Suppressor macrophage (primary cell): ENCODE measurements around the gene ADH6.
"Not testable (repeated sequence)": the region's sequence is repeated elsewhere in the genome, so short reads cannot be mapped to it uniquely, and the experiment has no call there.

Experiments
- DNase-seq, 4 experiments: peaks; one replicate each; pipeline ENCODE4 v3.0.0-alpha.2; 2020 to 2022
- total RNA-seq, 17 experiments: gene quantifications; one replicate each; lab custom pipeline; 2026; ENCODE audit warnings: mixed read lengths in 6 of 17, inconsistent platforms in 3 of 17; lab: John Stamatoyannopoulos, UW

The ADH6 gene
- 0 to 1.7 (median 0) reads per million in 17 experiments for total RNA-seq

- DNase-seq, result no peak
Measured at GRCh38 chr4:99219072-99219471, at the start of gene ADH6. ADH6 (minus strand) TSS chr4:99219246; CDS start chr4:99219152, 94 bp downstream.

GRCh38 chr4:99264927-99265326 is 45.9 kb upstream of the ADH6 start:
- DNase-seq, result no peak

- DNase-seq, result no peak
Measured at GRCh38 chr4:99252746-99253145, 33.7 kb upstream of the ADH6 start.

GRCh38 chr4:99248714-99249113 is 29.7 kb upstream of the ADH6 start:
- no peak for DNase-seq

- no peak for DNase-seq
Measured at GRCh38 chr4:99235955-99236354, 16.9 kb upstream of the ADH6 start.

- DNase-seq, result no peak
Measured at GRCh38 chr4:99234331-99235010, 15.4 kb upstream of the ADH6 start.

- DNase-seq, result not testable (repeated sequence)
Measured at GRCh38 chr4:99233397-99233796, 14.4 kb upstream of the ADH6 start.

GRCh38 chr4:99228706-99229105 is 9.7 kb upstream of the ADH6 start:
- not testable (repeated sequence) for DNase-seq

GRCh38 chr4:99227646-99228045 is 8.6 kb upstream of the ADH6 start:
- not testable (repeated sequence) for DNase-seq

GRCh38 chr4:99221980-99222379 is 2.9 kb upstream of the ADH6 start:
- DNase-seq, result no peak

- DNase-seq, result no peak
Measured at GRCh38 chr4:99219479-99219878, 433 bp upstream of the ADH6 start.

- no peak for DNase-seq
Measured at GRCh38 chr4:99215521-99215920, 3.5 kb downstream of the ADH6 start.

- DNase-seq, result no peak
Measured at GRCh38 chr4:99210789-99211188, 8.3 kb downstream of the ADH6 start.

GRCh38 chr4:99209671-99210070 is 9.4 kb downstream of the ADH6 start:
- no peak for DNase-seq

GRCh38 chr4:99208719-99209075 is 10.3 kb downstream of the ADH6 start:
- DNase-seq, result no peak

GRCh38 chr4:99207911-99208718 is 10.9 kb downstream of the ADH6 start:
- DNase-seq, result no peak

GRCh38 chr4:99207069-99207743 is 11.8 kb downstream of the ADH6 start:
- no peak for DNase-seq

- no peak for DNase-seq
Measured at GRCh38 chr4:99205153-99205979, 13.7 kb downstream of the ADH6 start.

- no peak for DNase-seq
Measured at GRCh38 chr4:99202536-99202935, 16.5 kb downstream of the ADH6 start.

GRCh38 chr4:99202094-99202493 is 17.0 kb downstream of the ADH6 start:
- DNase-seq, result no peak

- DNase-seq, result no peak
Measured at GRCh38 chr4:99201690-99202089, 17.4 kb downstream of the ADH6 start.

GRCh38 chr4:99200138-99200537 is 18.9 kb downstream of the ADH6 start:
- DNase-seq, result no peak

- no peak for DNase-seq
Measured at GRCh38 chr4:99190336-99190735, 28.7 kb downstream of the ADH6 start.
